Fibroblast of lung (primary cell): Measurements from ENCODE around the gene PDXDC1. TPM values are rescaled to one million over a fixed set of nuclear protein-coding genes. Genes with fewer than 3 reads are reported as not detected.

Experiments
- DNase-seq, 2 donors: peaks; one replicate each; pipeline versions ENCODE4 v3.0.0 to v3.0.0-alpha.2; 2010; ENCODE audit warnings: low read depth in 2 of 2
- H2AFZ ChIP-seq: 2 replicates; pipeline ENCODE4 v1.5.1; 2012; ENCODE audit warnings: low read length, control low read depth, inconsistent platforms
- H3K27ac ChIP-seq: 2 replicates; pipeline ENCODE4 v1.5.1; 2011; ENCODE audit warnings: low read length, control low read depth; ENCODE audit not compliant: insufficient read depth
- H3K27me3 ChIP-seq: 2 replicates; pipeline ENCODE4 v1.5.1; 2011; ENCODE audit warnings: mild to moderate bottlenecking, low read length; ENCODE audit not compliant: control insufficient read depth, insufficient read depth
- H3K36me3 ChIP-seq: 2 replicates; pipeline ENCODE4 v1.5.1; 2011; ENCODE audit warnings: low read length; ENCODE audit not compliant: control insufficient read depth, insufficient read depth
- H3K4me1 ChIP-seq: 2 replicates; pipeline ENCODE4 v1.5.1; 2011; ENCODE audit warnings: low read length; ENCODE audit not compliant: control insufficient read depth, insufficient read depth; ENCODE audit errors: extremely low read depth
- H3K4me2 ChIP-seq: 2 replicates; pipeline ENCODE4 v1.5.1; 2011; ENCODE audit warnings: low read length, control low read depth; ENCODE audit not compliant: insufficient read depth; ENCODE audit errors: extremely low read depth
- H3K4me3 ChIP-seq, 4 experiments: fragments of 200-600 bp in 1 of 4; sonication (generic) in 1 of 4; replicated peaks in 1 of 4; 2 replicates each; pipeline ENCODE4 v1.5.1; 2011 to 2016; ENCODE audit warnings: low read length in 4 of 4, low read depth in 3 of 4, mild to moderate bottlenecking in 3 of 4, control low read depth in 2 of 4, inconsistent platforms in 1 of 4, mixed read lengths in 1 of 4; ENCODE audit not compliant: insufficient read depth in 1 of 4; ENCODE audit errors: control extremely low read depth in 1 of 4
- H3K79me2 ChIP-seq: 2 replicates; pipeline ENCODE4 v1.5.1; 2012; ENCODE audit warnings: mild to moderate bottlenecking, low read length, inconsistent platforms; ENCODE audit not compliant: control insufficient read depth, insufficient read depth
- H3K9ac ChIP-seq: 2 replicates; pipeline ENCODE4 v1.5.1; 2011; ENCODE audit warnings: mild to moderate bottlenecking, low read length, control low read depth; ENCODE audit not compliant: insufficient read depth
- H3K9me3 ChIP-seq: 2 replicates; pipeline ENCODE4 v1.5.1; 2012; ENCODE audit warnings: low read depth, low read length; ENCODE audit not compliant: control insufficient read depth, insufficient read depth
- H4K20me1 ChIP-seq: 2 replicates; pipeline ENCODE4 v1.5.1; 2011; ENCODE audit warnings: low read length; ENCODE audit not compliant: control insufficient read depth, insufficient read depth; ENCODE audit errors: extremely low read depth
- EZH2 ChIP-seq: IDR thresholded peaks from 2 replicates; pipeline ENCODE4 v1.5.1; 2012; ENCODE audit warnings: low read length, control low read depth, mild to moderate bottlenecking; ENCODE audit errors: missing control alignments
- polyA plus RNA-seq, 2 donors: library from polyadenylated mRNA; depleted of rRNA in 1 of 2; stranded (reverse) in 1 of 2; unstranded in 1 of 2; fragments of >200 nt; gene quantifications; 2 replicates each; pipeline ENCODE4 v1.2.1, GENCODE V29; 2011 to 2012; ENCODE audit warnings: missing spikeins in 1 of 2
- total RNA-seq: library from RNA; depleted of rRNA; stranded (reverse); fragments of >200 nt; gene quantifications from 2 replicates; pipeline ENCODE4 v1.2.1, GENCODE V29; 2014
- TF ChIP-seq, protein P1 (sequence below), 2 donors: IDR thresholded peaks in 1 of 2; conservative IDR thresholded peaks in 1 of 2; 1 replicate in 1 of 2; 2 replicates in 1 of 2; pipeline ENCODE4 v1.5.1; 2011 to 2012; ENCODE audit warnings: low read length in 2 of 2, control low read depth in 1 of 2, inconsistent platforms in 1 of 2, low read depth in 1 of 2, mild to moderate bottlenecking in 1 of 2

Gene PDXDC1
- total and polyA plus RNA-seq, 2 donors (not counting 1 experiment from before 2014, with no cell fraction given), result 68.4 to 92.9 TPM

DNA sequence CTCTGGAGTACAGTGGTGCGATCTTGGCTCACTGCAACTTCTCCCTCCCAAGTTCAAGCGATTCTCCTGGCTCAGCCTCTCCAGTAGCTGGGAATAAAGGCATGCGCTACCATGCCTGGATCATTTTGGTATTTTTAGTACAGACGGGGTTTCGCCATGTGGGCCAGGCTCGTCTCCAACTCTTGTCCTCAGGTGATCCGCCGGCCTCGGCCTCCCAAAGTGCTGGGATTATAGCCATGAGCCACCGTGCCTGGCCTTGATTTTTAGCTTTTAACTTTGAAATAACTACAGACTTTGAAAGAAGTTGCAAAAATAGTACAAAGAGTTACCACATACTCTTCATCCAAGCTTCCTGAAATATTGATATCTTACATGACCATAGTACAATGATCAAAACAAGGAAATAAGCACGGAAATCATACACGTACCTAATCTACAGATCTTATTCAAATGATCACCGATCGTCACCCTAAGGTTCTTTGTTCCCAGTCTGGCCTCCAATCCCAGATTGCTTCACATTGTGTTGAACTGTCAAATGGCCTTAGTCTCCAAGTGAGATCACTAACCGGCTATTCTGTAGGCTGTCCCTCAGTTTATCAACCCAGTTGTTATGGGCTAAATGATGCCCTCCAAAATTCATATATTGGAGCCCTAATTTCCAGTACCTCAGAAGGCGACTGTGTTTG, 19.1 kb upstream of the PDXDC1 start:
- H3K36me3 ChIP-seq, result no peaks in the 10 kb centered on the region
- no peaks in the 10 kb centered on the region for H3K9me3 ChIP-seq
- no peak overlapping the region for H3K27ac ChIP-seq
- H3K9ac ChIP-seq, result no peak overlapping the region
- H3K4me2 ChIP-seq, result no peak overlapping the region
- no peak for DNase-seq
- H3K4me1 ChIP-seq, result no peaks in the 10 kb centered on the region
- no peak overlapping the region for H2AFZ ChIP-seq
- H4K20me1 ChIP-seq, result no peaks in the 10 kb centered on the region
- TF ChIP-seq, protein P1, sequence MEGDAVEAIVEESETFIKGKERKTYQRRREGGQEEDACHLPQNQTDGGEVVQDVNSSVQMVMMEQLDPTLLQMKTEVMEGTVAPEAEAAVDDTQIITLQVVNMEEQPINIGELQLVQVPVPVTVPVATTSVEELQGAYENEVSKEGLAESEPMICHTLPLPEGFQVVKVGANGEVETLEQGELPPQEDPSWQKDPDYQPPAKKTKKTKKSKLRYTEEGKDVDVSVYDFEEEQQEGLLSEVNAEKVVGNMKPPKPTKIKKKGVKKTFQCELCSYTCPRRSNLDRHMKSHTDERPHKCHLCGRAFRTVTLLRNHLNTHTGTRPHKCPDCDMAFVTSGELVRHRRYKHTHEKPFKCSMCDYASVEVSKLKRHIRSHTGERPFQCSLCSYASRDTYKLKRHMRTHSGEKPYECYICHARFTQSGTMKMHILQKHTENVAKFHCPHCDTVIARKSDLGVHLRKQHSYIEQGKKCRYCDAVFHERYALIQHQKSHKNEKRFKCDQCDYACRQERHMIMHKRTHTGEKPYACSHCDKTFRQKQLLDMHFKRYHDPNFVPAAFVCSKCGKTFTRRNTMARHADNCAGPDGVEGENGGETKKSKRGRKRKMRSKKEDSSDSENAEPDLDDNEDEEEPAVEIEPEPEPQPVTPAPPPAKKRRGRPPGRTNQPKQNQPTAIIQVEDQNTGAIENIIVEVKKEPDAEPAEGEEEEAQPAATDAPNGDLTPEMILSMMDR (conservative IDR thresholded peaks at IDR 0.05 in 1 of 2, IDR thresholded peaks at IDR 0.05 in 1 of 2; ENCODE audit: low read depth in 1 of 2, low read length in 2 of 2), result no peak
- TF ChIP-seq EZH2, result no peak
- H3K4me3 ChIP-seq, result no peak overlapping the region
- no peaks in the 10 kb centered on the region for H3K79me2 ChIP-seq
- peaks cover 4% of the 10 kb centered on the region for H3K27me3 ChIP-seq

DNA sequence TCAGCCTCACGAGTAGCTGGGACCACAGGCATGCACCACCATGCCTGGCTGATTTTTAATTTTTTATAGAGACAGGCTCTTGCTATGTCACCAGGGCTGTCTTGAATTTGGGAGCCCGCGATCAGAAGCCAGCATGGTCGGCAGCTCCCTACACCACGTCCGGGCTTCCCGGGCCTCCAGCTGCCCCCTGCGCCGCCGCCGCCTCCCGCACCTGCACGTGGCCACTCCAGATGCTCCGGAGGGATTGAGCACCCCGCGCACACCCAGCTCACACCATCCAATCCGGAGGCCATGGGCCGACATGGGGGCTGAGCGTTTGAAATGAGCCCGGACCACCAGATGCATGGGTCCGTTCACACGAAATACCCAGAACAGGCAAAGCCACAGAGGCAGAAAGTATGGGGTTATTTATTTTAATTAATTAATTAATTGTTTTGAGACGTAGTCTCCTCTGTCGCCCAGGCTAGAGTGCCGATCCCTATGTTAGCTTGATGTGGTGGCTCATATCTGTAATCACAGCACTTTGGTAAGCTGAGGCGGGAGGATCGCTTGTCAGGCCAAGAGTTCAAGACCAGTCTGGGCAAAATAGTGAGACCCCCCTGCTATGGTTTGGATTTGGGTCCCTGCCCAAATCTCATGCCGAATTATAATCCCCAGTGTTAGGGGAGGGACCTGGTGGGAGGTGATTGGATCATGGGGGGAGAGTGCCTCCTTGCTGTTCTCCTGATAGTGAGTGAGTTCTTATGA, 17.1 kb upstream of the PDXDC1 start:
- TF ChIP-seq EZH2, result no peak
- TF ChIP-seq, protein P1 (conservative IDR thresholded peaks at IDR 0.05 in 1 of 2, IDR thresholded peaks at IDR 0.05 in 1 of 2; ENCODE audit: low read depth in 1 of 2, low read length in 2 of 2), result no peak
- H3K27ac ChIP-seq, result no peak overlapping the region
- peaks cover 6% of the 10 kb centered on the region for H3K27me3 ChIP-seq
- H3K79me2 ChIP-seq, result no peaks in the 10 kb centered on the region
- H2AFZ ChIP-seq, result no peak overlapping the region
- H3K9ac ChIP-seq, result no peak overlapping the region
- H3K4me2 ChIP-seq, result no peak overlapping the region
- DNase-seq, result no peak
- no peaks in the 10 kb centered on the region for H3K9me3 ChIP-seq
- H3K4me3 ChIP-seq, result no peak overlapping the region
- H3K4me1 ChIP-seq, result no peaks in the 10 kb centered on the region
- H4K20me1 ChIP-seq, result no peaks in the 10 kb centered on the region
- no peaks in the 10 kb centered on the region for H3K36me3 ChIP-seq

DNA sequence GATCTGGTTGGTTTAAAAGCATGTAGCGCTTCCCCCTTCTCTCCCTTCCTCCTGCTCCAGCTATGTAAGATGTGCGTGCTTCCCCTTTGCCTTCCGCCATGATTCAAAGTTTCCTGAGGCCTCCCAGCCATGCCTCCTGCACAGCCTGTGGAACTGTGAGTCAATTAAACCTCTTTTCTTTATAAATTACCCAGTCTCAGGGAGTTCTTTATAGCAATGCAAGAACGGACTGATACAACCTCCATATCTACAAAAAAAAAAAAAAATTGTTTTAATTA, 16.6 kb upstream of the PDXDC1 start:
- DNase-seq, result no peak
- TF ChIP-seq, protein P1 (conservative IDR thresholded peaks at IDR 0.05 in 1 of 2, IDR thresholded peaks at IDR 0.05 in 1 of 2; ENCODE audit: low read depth in 1 of 2, low read length in 2 of 2), result no peak
- no peak for TF ChIP-seq EZH2
- Histone ChIP-seq H3K4me3 (no peak overlapping the region), H3K27ac (no peak overlapping the region), H3K36me3 (no peaks in the 10 kb centered on the region), H3K9ac (no peak overlapping the region), H3K9me3 (no peaks in the 10 kb centered on the region), H4K20me1 (no peaks in the 10 kb centered on the region), H3K4me1 (no peaks in the 10 kb centered on the region), H3K4me2 (no peak overlapping the region), H2AFZ (no peak overlapping the region), H3K27me3 (peaks cover 7% of the 10 kb centered on the region), H3K79me2 (no peaks in the 10 kb centered on the region)
